GM18873 (cell line): Measurements from ENCODE around the gene TTYH3.
A peak's percentile ranks its signal among the peaks of the same experiment; 100 is the strongest.

Experiments used
- ATAC-seq: cut with Tn5 transposase; IDR thresholded peaks from one replicate; pipeline ENCODE4 v1.9.1; 2021; ENCODE audit warnings: mild to moderate bottlenecking, moderate library complexity, moderate number of reproducible peaks; ENCODE audit not compliant: unreplicated experiment, low FRiP score

Gene TTYH3

DNA sequence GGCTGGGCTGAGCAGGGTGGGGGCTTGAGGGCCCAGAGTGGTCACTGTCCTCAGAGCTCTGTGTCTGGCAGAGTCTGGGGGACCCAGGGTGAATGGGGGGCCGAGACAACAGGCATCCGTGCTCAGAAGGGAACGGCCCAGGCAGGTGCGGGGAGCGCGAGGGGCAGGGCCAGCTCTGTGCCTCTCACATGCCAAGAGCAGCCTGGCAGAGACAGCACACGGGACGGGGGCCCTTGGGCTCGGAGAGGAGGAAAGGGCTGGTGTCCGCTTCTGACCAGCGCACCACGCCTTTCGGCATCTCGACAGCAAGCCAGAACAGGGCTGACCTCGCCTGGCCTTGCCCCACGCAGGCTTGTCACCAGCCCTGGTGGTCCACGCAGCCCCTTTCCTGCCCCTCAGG, 69.6 kb downstream of the TTYH3 start:
- ATAC-seq, result no peak

DNA sequence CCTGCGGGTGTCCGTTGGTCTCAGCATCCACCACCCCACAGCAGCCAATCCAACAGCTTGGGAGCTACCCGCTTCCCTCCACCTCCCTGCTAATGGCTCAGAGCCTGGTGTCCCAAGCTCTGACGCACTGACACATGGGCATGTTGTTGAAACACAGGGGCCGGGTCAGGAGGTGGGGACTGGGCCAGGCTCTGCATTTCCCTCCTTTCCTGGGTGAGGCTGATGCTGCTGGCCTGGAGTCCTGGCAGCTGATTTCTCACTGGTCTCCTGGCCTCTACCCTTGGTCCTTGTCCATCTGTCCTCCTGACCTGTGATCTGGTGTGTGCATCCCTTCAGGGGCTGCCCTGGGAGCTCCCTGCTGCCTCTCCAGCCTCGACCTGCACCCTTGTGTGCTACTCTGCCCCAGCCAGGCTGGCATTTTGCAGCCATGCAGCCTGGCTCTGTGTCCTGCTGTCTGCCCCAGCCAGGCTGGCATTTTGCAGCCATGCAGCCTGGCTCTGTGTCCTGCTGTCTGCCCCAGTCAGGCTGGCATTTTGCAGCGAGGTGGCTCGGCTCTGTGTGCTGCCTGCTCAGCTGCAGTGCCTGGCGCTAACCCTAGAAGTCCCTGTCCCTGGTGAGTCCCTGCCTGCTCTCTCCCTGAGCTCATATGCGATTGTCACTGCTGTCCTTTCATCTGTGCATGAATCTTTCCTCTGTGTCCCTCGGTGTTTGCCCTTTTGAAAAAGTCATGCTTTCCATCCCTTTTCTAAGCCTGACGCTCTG, 70.2 kb downstream of the TTYH3 start:
- no peak for ATAC-seq

DNA sequence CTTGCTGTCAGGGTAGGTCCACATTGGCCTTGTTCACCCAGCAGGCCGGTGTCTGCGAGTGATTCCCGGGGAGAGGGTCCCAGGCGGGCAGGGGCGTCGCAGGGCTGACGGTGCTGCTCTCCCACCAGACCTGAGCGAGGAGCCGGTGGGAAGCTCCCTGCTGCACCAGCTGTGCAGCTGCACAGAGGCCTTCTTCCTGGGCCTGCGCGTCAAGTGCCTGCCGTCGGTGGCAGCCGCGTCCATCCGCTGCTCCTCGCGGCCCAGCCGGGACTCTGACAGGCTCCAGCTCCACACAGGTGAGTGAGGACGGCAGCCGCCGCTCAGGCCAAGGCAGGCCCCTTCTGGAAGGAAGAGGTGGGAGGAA, 70.8 kb downstream of the TTYH3 start:
- no peak for ATAC-seq

DNA sequence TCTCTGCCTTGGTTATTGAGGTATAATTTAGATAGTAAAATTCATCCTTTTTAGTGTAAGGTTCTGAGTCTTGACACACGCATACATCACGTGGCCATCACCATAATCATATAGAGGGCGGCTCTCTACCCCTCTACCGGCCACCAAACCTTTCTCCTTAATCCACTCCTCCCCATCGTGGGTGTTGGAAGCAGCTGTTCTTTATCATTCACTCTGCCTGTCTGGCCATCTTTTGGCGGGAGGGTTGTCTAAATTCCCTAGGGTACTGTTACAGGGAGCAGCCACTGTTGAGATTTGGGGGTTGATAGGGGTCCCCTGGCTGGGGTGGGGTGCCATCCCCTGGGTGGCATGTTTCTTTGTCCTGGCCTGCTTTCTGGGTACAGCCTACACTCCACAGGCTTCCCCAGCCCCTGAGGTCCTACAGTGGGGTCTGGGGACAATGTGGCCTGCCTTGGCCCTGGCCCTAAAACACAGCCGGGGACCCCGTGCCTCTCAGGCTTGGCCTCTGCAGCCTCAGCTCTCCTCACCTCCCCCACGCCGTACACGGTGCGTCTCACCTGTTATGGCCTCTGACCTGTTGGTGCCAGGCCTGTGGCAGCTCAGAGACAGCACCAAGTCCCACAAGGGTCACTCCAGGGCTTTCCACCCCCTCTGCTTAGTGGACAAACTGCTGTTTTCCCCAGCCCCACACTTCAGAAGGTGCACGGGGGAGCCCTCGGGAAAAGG, 73.7 kb downstream of the TTYH3 start:
- no peak for ATAC-seq

DNA sequence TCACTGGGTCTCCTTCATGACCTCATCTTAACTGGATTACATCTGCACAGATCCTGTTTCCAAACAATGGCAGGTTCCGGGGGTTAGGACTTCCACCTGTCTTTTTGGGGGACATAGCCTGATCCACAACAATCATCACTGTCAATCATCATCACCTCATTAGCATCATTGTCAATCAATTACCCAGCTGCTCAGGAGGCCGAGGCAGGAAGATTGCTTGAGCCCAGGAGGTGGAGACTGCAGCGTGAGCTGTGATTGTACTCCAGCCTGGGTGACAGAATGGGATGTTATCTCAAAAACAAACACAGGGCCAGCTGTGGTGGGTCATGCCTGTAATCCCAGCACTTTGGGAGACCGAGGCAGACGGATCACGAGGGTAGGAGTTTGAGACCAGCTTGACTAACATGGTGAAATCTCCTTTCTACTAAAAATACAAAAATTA, 74.9 kb downstream of the TTYH3 start:
- ATAC-seq, result no peak

DNA sequence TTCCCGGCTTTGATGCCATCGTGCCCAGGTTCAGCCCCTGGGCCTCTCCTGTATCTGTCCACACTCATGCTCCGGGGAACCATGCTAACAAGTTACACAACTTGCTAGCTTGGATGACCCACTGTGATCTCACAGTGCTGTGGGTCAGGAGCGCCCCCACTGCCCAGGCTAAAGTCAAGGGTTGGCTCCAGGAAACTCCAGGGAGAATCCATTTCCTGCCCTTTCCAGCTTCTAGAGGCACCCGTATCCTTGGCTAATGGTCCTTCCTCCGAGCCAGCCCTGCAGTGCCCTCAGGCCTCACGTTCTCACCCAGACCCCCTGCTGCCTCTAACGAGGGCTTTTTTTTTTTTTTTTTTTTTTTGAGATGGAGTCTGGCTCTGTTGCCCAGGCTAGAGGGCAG, 75.7 kb downstream of the TTYH3 start:
- ATAC-seq, result no peak

DNA sequence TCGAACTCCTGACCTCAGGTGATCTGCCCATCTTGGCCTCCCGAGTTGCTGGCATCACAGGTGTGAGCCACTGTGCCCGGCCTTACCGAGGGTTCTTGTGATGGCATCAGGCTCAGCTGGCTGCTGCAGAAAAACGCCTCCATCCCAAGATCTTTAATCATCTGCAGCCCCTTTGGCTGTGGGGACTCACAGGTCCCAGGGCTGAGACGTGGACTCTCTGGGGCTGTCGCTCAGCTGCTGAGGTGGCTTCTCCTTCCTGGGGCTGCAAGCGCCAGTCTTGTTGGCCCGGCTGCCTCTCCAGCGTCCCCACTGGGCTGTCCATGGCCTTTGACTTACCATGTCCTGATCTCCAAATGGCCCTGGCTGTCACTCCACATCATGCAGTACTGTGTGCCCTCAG, 76.3 kb downstream of the TTYH3 start:
- ATAC-seq, result no peak

DNA sequence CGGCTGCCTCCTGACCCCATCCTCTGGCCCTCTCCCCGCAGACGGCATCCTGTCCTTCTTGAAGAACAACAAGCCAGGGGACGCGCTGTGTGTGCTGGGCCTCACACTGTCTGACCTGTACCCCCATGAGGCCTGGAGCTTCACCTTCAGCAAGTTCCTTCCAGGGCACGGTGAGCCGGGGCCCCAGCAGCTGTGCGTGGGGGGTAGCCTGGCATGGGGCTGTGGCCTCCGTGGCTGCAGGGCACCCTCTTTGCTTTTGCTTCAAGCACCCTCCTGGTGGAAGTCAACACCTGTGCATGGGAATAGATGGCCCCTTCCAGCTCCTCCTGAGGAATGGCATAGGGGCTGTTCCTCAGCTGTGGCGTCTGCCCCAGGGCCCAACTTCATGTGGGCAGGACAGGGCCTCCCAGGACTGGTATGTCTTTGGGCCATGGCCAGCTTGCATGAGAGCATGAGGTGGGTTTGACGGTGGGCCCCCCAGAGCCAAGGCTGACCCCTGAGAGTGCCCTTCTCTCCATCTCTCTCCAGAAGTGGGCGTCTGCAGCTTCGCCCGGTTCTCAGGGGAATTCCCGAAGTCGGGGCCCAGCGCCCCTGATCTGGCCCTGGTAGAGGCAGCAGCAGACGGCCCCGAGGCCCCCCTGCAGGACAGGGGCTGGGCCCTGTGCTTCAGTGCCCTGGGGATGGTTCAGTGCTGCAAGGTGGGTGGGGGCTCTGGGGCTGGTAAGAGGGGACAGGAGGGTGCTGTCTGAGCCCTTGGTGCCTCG, 76.9 kb downstream of the TTYH3 start:
- no peak for ATAC-seq

DNA sequence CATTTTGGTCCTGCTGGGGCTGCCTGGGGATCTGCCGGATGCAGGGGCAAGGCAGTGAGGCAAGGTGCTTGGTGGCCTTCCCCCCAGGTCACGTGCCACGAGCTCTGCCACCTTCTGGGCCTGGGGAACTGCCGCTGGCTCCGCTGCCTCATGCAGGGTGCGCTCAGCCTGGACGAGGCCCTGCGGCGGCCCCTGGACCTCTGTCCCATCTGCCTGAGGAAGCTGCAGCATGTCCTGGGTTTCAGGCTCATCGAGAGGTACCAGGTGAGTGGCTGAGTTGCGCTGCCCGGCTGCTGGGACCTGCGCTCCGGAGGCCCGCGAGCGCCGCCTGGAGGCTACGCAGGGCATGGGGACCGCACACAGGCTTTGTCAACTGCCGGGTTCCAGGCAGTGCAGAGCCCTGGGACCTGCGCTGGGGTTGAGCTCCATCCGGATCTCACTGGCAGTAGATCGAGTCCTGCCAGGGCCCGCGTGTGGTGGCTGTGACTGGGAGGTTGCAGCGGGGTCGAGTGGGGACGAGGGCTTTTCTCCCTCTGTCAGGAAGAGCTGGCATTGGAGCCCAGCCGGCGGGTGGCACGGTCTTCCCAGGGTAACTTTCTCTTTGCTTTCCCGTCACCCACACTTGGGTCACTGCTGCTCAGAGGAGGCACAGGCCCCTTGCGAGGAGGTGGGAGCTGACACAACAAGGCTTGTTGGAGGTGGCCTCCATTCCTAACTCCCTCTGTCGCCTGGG, 77.9 kb downstream of the TTYH3 start:
- peak; percentile 60 for ATAC-seq

DNA sequence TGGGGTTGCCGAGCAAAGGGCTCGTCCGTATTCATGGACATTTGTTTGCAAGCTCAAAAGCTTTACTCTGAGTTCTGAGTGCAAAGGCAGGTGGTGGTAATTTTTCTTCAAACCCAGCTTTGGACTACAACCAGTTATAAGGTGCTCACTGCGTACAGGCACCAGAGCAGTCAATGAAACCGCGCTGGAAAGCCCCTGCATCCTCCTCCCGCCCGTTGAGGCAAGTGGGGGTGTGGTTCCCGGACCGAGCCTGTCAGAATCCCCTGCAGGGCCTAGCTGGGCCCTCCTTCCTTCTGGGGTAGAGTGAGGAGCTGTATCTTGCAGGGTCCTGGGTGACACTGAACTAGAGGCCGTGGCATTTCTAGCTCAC, 78.5 kb downstream of the TTYH3 start:
- peak; percentile 50 for ATAC-seq

DNA sequence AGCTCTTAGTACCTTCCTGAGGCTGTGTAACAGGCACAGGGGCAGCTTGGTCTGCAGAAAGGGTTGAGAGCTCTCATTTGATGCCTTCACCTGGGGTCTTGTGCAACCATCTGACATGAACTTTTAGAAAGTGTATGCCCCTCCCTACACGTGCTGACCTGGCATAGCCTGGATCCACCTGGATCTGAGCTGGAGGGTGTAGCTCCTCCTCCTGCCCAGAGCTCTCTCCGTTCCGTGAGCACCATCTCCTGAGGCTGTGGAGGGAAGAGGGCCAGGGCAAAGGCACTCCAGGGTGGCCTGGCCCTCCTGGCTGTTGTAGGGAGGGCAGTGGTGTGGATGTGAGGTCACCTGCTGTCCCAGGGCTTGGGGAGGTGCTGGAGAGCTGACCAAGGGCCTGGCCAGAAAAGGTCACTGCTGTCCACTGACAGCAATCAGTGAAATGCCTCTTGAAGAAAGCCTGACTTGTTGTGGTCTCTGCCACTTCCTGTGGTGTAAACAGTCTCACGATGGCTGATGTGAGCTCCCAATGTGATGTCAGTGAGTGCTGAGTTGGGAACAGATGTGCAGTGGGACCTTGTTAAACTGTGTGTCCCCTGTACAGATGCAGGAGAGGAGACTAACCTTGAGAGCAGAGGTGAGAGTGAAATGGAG, 79.2 kb downstream of the TTYH3 start:
- peak; percentile 40 for ATAC-seq

DNA sequence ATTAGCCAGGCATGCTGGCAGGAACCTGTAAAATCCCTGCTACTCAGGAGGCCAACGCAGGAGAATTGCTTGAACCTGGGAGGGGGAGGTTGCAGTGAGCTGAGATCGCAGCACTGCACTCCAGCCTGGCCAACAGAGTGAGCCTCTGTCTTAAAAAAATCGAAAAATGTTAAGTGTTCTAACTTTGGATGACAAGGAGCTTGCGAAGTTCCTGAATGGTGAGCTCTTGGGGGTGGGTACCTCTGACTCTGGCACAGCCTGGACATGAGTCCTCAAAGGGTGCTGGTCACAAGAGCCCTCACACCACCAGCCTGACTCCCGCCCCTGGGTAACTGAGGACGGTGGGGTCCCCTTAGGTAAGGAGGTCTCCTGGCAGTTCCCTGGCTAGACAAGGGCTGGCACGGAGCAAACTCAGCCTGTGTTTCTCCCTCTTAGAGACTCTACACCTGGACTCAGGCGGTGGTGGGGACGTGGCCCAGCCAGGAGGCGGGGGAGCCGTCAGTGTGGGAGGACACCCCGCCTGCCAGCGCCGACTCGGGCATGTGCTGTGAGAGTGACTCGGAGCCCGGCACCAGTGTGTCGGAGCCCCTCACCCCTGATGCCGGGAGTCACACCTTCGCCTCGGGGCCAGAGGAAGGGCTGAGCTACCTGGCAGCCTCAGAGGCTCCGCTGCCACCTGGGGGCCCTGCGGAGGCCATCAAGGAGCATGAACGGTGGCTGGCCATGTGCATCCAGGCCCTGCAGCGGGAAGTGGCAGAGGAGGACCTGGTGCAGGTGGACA, 80.3 kb downstream of the TTYH3 start:
- no peak for ATAC-seq

DNA sequence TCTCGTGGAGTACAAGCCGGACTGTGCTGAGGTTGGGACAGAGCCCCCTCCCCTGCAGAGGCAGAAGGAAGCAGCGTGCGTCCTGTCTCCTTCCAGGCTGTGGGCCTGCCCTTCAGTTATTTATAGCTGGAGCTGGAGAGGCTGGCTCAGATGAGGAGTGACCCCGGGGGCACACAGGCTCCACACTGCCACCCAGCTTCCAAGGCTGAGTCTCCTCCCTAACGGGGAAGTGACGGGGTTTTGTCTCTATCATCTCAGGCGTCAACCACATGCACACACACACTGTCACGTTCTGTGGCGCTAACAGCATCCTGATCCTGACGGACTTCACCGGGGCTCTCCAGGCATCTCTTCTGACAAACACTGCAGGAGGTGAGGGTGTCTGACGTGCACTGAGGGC, 81.6 kb downstream of the TTYH3 start:
- no peak for ATAC-seq

DNA sequence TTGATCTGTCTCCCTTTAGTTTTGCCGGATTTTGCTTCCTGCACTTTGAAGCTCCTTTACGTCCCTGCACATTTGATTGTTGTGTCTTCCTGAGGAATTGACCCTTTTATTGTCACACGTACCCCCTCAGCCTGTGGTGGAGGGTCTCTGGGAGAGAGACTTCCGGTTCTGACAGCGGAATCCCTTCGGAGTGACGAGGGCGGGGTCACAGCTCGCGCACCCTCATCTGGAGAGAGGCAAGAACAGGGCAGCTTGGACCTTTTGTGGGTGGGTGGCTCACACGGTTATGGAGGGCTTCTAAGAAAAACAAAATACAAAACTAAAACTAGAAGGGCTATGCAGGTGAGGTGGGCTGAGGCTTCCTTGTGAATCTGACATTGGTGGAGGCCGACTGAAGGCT, 82.2 kb downstream of the TTYH3 start:
- no peak for ATAC-seq
